ENCODE data around the gene SMC5. TPM values are rescaled to one million over a fixed set of nuclear protein-coding genes. Genes with fewer than 3 reads are reported as not detected.

SMC5 gene
- total and polyA plus RNA-seq, 4 donors, result 5.6 to 70.8 (median 10.3) TPM

DNA sequence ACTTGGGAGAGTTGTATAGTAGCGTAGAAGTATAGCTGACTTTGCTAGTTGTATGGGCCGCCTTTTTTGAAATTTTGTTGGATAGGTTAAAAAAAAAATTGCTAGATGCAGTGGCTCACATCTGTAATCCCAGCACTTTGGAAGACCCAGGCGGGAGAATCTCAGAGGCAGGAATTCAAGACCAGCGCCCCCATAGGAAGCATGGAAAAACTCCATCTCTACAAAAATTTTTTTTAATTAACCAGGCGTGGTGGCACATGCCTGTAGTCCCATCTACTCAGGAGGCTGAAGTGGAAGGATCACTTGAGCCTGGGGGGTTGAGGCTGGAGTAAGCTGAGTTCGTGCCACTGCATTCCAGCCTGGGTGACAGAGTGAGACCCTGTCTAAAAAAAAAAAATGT, 59.2 kb downstream of the SMC5 start:
- H3K4me3 ChIP-seq (ENCODE audit: low read depth in 1 of 3, low read length in 3 of 3), result no peak overlapping the region
- H3K4me1 ChIP-seq (ENCODE audit: control insufficient read depth in 4 of 4, insufficient read depth in 4 of 4, low read length in 3 of 4), result no peaks in the 10 kb centered on the region
- DNase-seq (ENCODE audit: low spot score), result no peak
- H3K9ac ChIP-seq (ENCODE audit: low read depth in 1 of 2, low read length in 2 of 2), result no peak overlapping the region
- H3K27ac ChIP-seq (ENCODE audit: low read depth in 1 of 2, low read length in 2 of 2), result no peak overlapping the region
- TF ChIP-seq EGR1 (IDR thresholded peaks at IDR 0.05; ENCODE audit: low read depth in 2 of 2) (no peak), JUND (IDR thresholded peaks at IDR 0.05) (no peak), CTCF (IDR thresholded peaks at IDR 0.05; ENCODE audit: low read depth, low read length, missing input control) (no peak), HNF4G (IDR thresholded peaks at IDR 0.05) (no peak), TAF1 (conservative IDR thresholded peaks at IDR 0.05) (no peak), FOXA1 (IDR thresholded peaks at IDR 0.05) (no peak), REST (IDR thresholded peaks at IDR 0.05) (no peak), NR2F2 (IDR thresholded peaks at IDR 0.05) (no peak), FOXA2 (IDR thresholded peaks at IDR 0.05) (no peak), MAX (IDR thresholded peaks at IDR 0.05) (no peak), YY1 (IDR thresholded peaks at IDR 0.05) (no peak), GABPA (IDR thresholded peaks at IDR 0.05 in 1 of 2, conservative IDR thresholded peaks at IDR 0.05 in 1 of 2) (no peak), HNF4A (conservative IDR thresholded peaks at IDR 0.05) (no peak)
- TF ChIP-seq, protein P1, sequence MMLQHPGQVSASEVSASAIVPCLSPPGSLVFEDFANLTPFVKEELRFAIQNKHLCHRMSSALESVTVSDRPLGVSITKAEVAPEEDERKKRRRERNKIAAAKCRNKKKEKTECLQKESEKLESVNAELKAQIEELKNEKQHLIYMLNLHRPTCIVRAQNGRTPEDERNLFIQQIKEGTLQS (IDR thresholded peaks at IDR 0.05), result no peak
- H3K9me3 ChIP-seq (ENCODE audit: control insufficient read depth in 4 of 4, low read length in 3 of 4), result no peaks in the 10 kb centered on the region
- H3K36me3 ChIP-seq (ENCODE audit: control insufficient read depth in 4 of 4, insufficient read depth in 3 of 4, low read depth in 1 of 4, low read length in 3 of 4), result peaks cover 5 to 35% (median 26%) of the 10 kb centered on the region in 4 donors
- WGBS, result 97% methylated on average over 6 of the region's 6 CpGs
- no peaks in the 10 kb centered on the region for H3K27me3 ChIP-seq (ENCODE audit: control insufficient read depth in 4 of 4, insufficient read depth in 4 of 4, low read length in 3 of 4)

- Histone ChIP-seq H3K27ac (ENCODE audit: low read depth in 1 of 2, low read length in 2 of 2) (no peak overlapping the region), H3K9me3 (ENCODE audit: control insufficient read depth in 4 of 4, low read length in 3 of 4) (no peaks in the 10 kb centered on the region), H3K4me1 (ENCODE audit: control insufficient read depth in 4 of 4, insufficient read depth in 4 of 4, low read length in 3 of 4) (no peaks in the 10 kb centered on the region), H3K9ac (ENCODE audit: low read depth in 1 of 2, low read length in 2 of 2) (no peak overlapping the region), H3K36me3 (ENCODE audit: control insufficient read depth in 4 of 4, insufficient read depth in 3 of 4, low read depth in 1 of 4, low read length in 3 of 4) (peaks cover 4 to 45% (median 29%) of the 10 kb centered on the region in 4 donors), H3K4me3 (ENCODE audit: low read depth in 1 of 3, low read length in 3 of 3) (no peak overlapping the region), H3K27me3 (ENCODE audit: control insufficient read depth in 4 of 4, insufficient read depth in 4 of 4, low read length in 3 of 4) (no peaks in the 10 kb centered on the region)
- no peak for DNase-seq (ENCODE audit: low spot score)
- 69% methylated on average over 4 of the region's 4 CpGs for WGBS
- TF ChIP-seq MAX (IDR thresholded peaks at IDR 0.05), result no peak
- TF ChIP-seq FOXA1 (IDR thresholded peaks at IDR 0.05), result no peak
- TF ChIP-seq SP1 (IDR thresholded peaks at IDR 0.05), result no peak
- TF ChIP-seq, protein P1 (IDR thresholded peaks at IDR 0.05), result no peak
- TF ChIP-seq RAD21 (IDR thresholded peaks at IDR 0.05), result no peak
- no peak for TF ChIP-seq RXRA (IDR thresholded peaks at IDR 0.05)
- no peak for TF ChIP-seq REST (IDR thresholded peaks at IDR 0.05)
- no peak for TF ChIP-seq EGR1 (IDR thresholded peaks at IDR 0.05; ENCODE audit: low read depth in 2 of 2)
- TF ChIP-seq FOXA2 (IDR thresholded peaks at IDR 0.05), result no peak
- no peak for TF ChIP-seq YY1 (IDR thresholded peaks at IDR 0.05)
- no peak for TF ChIP-seq JUND (IDR thresholded peaks at IDR 0.05)
- no peak for TF ChIP-seq CTCF (IDR thresholded peaks at IDR 0.05; ENCODE audit: low read depth, low read length, missing input control)
- no peak for TF ChIP-seq NR2F2 (IDR thresholded peaks at IDR 0.05)
- no peak for TF ChIP-seq HNF4A (conservative IDR thresholded peaks at IDR 0.05)
- TF ChIP-seq HNF4G (IDR thresholded peaks at IDR 0.05), result no peak
Measured at GRCh38 chr9:70322096-70322495, 63.3 kb downstream of the SMC5 start.

Data from liver (tissue), 9 donors.